Smooth muscle cell (in vitro differentiated cells): Measurements from ENCODE around the gene AMBRA1. TPM values are rescaled to one million over a fixed set of nuclear protein-coding genes. Genes with fewer than 3 reads are reported as not detected.

Source experiments
- DNase-seq: peaks from one replicate; lab custom pipeline; 2025; ENCODE audit not compliant: unreplicated experiment; lab: John Stamatoyannopoulos, UW
- H2AFZ ChIP-seq: fragments of 200-600 bp; sonication (generic); 2 replicates; pipeline ENCODE4 v1.6.0; 2016; ENCODE audit warnings: antibody characterized with exemption, low read depth, mild to moderate bottlenecking
- H3F3A ChIP-seq: fragments of 200-600 bp; sonication (generic); 2 replicates; pipeline ENCODE4 v1.6.0; 2017; ENCODE audit warnings: antibody characterized with exemption, low read depth
- H3K27ac ChIP-seq: fragments of 200-600 bp; sonication (generic); 2 replicates; pipeline ENCODE4 v1.5.1; 2016; ENCODE audit warnings: low read depth, mild to moderate bottlenecking
- H3K27me3 ChIP-seq: fragments of 200-600 bp; sonication (generic); 2 replicates; pipeline ENCODE4 v1.6.1; 2016; ENCODE audit warnings: low read depth, mild to moderate bottlenecking
- H3K36me3 ChIP-seq: fragments of 200-600 bp; sonication (generic); 2 replicates; pipeline ENCODE4 v1.5.1; 2016; ENCODE audit warnings: low read depth
- H3K4me1 ChIP-seq: fragments of 200-600 bp; sonication (generic); 2 replicates; pipeline ENCODE4 v1.5.1; 2016; ENCODE audit warnings: low read depth
- H3K4me2 ChIP-seq: fragments of 200-600 bp; sonication (generic); 2 replicates; pipeline ENCODE4 v1.6.0; 2016; ENCODE audit warnings: mild to moderate bottlenecking
- H3K4me3 ChIP-seq: fragments of 200-600 bp; sonication (generic); 2 replicates; pipeline ENCODE4 v1.5.1; 2016; ENCODE audit warnings: mild to moderate bottlenecking
- H3K79me2 ChIP-seq: fragments of 200-600 bp; sonication (generic); 2 replicates; pipeline ENCODE4 v1.6.0; 2016; ENCODE audit warnings: low read depth, mild to moderate bottlenecking
- H3K9ac ChIP-seq: fragments of 200-600 bp; sonication (generic); 2 replicates; pipeline ENCODE4 v1.6.0; 2016; ENCODE audit warnings: low read depth
- H3K9me3 ChIP-seq: fragments of 200-600 bp; sonication (generic); replicated peaks from 2 replicates; pipeline ENCODE4 v1.5.1; 2016; ENCODE audit warnings: low read depth
- H4K20me1 ChIP-seq: fragments of 200-600 bp; sonication (generic); 2 replicates; pipeline ENCODE4 v1.6.0; 2016; ENCODE audit warnings: low read depth
- CTCF ChIP-seq: fragments of 200-600 bp; sonication (generic); IDR thresholded peaks from 2 replicates; pipeline ENCODE4 v1.5.1; 2017; ENCODE audit warnings: borderline replicate concordance, mild to moderate bottlenecking, antibody characterized with exemption; ENCODE audit not compliant: insufficient read depth, poor library complexity, severe bottlenecking
- WGBS: methylation state at CpG from one replicate; pipeline ENCODE4 v1.1.7; 2016; ENCODE audit warnings: low lambda C conversion rate; 5-methylcytosine and 5-hydroxymethylcytosine counted together
- polyA plus RNA-seq: library from polyadenylated mRNA; unstranded; fragments of >200 nt; fragmentation: Nextera tagmentation; extraction: Ambion mirVana; gene quantifications from 2 replicates; pipeline ENCODE4 v1.2.1, GENCODE V29; 2016
- total RNA-seq: library from RNA; depleted of rRNA; stranded (reverse); fragments of >200 nt; gene quantifications from 2 replicates; pipeline ENCODE4 v1.2.3, GENCODE V29; 2014

Gene AMBRA1
- total and polyA plus RNA-seq, 2 experiments from 2014 or later: 10.3 to 38.3 TPM

GRCh38 chr11:46617134-46617971 is 23.5 kb upstream of the AMBRA1 start, which contains the start of the genes ATG13 and HARBI1:
ATG13 (plus strand) TSS chr11:46617553; CDS start chr11:46644292, 26,739 bp downstream.
HARBI1 (minus strand) TSS chr11:46617227; CDS start chr11:46616237, 990 bp downstream.
- H2AFZ ChIP-seq: peak within 1 kb of the TSS; percentile 52
- H3K27me3 ChIP-seq: no peaks in the 10 kb centered on the region
- H3K4me2 ChIP-seq: peak within 1 kb of the TSS; percentile 90
- 1% methylated on average over 68 of the region's 72 CpGs for WGBS
- TF ChIP-seq CTCF: peak; percentile 68
- DNase-seq: peak; percentile 54
- no peaks in the 10 kb centered on the region for H3F3A ChIP-seq
- peak within 1 kb of the TSS; percentile 98 for H3K9ac ChIP-seq
- H3K79me2 ChIP-seq: peaks cover 44% of the 10 kb centered on the region
- H3K36me3 ChIP-seq: no peaks in the 10 kb centered on the region
- H3K9me3 ChIP-seq: no peaks in the 10 kb centered on the region
- peak within 1 kb of the TSS; percentile 95 for H3K27ac ChIP-seq
- H3K4me3 ChIP-seq: peak within 1 kb of the TSS; percentile 86
- peaks cover 16% of the 10 kb centered on the region for H3K4me1 ChIP-seq
- peaks cover 9% of the 10 kb centered on the region for H4K20me1 ChIP-seq

DNA sequence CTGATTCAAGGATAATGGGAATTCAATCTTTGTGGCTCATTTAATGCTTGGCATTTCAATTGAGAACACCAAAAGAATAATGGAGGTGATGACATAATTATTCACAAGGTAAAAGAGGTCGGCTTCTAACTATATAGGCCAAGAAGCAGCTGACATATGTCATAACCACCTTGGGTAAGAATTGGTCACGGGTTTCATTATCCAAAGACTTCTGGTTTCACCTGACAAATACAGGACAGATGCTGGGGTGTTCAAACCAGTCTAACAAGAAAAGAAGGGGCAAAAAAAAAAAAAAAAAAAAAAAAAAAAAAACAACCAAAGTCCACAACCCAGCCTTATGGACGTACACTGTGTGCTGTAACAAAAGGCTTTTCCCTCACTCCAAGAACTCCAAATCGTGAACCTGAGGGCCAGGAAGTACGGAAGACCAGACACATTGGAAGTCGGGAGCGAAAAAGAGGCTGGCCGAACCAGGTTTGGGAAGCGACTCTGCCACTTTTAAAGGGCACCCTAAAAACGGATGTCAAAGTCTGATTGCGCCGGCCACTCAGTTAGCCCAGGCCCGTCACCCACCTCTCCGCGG is 22.8 kb upstream of the AMBRA1 start:
- H4K20me1 ChIP-seq: peaks cover 6% of the 10 kb centered on the region
- peak overlapping the region; percentile 52 for H2AFZ ChIP-seq
- H3K4me1 ChIP-seq: peaks cover 16% of the 10 kb centered on the region
- WGBS: 8% methylated on average over 14 of the region's 15 CpGs
- TF ChIP-seq CTCF: no peak
- DNase-seq: no peak
- H3K27me3 ChIP-seq: no peaks in the 10 kb centered on the region
- no peaks in the 10 kb centered on the region for H3K9me3 ChIP-seq
- H3K36me3 ChIP-seq: no peaks in the 10 kb centered on the region
- H3K9ac ChIP-seq: peak overlapping the region; percentile 98
- no peaks in the 10 kb centered on the region for H3F3A ChIP-seq
- peak overlapping the region; percentile 90 for H3K4me2 ChIP-seq
- peak overlapping the region; percentile 86 for H3K4me3 ChIP-seq
- H3K79me2 ChIP-seq: peaks cover 40% of the 10 kb centered on the region
- H3K27ac ChIP-seq: peak overlapping the region; percentile 95

- H3K36me3 ChIP-seq: no peaks in the 10 kb centered on the region
- DNase-seq: no peak
- TF ChIP-seq CTCF: no peak
- no peaks in the 10 kb centered on the region for H3K9me3 ChIP-seq
- peak overlapping the region; percentile 90 for H3K4me2 ChIP-seq
- H3K79me2 ChIP-seq: peaks cover 31% of the 10 kb centered on the region
- H3K4me1 ChIP-seq: peaks cover 16% of the 10 kb centered on the region
- H3F3A ChIP-seq: no peaks in the 10 kb centered on the region
- H3K4me3 ChIP-seq: no peak overlapping the region
- no peaks in the 10 kb centered on the region for H3K27me3 ChIP-seq
- H4K20me1 ChIP-seq: peaks cover 2% of the 10 kb centered on the region
- WGBS: 83% methylated on average over 7 of the region's 7 CpGs
- H3K27ac ChIP-seq: peak overlapping the region; percentile 95
- no peak overlapping the region for H2AFZ ChIP-seq
- peak overlapping the region; percentile 98 for H3K9ac ChIP-seq
Measured at GRCh38 chr11:46615756-46616155, 21.9 kb upstream of the AMBRA1 start.
